GM12891 (cell line): ENCODE measurements around the gene DPM3.

ENCODE experiments used
- PAX5 ChIP-seq: IDR thresholded peaks from 2 replicates; pipeline ENCODE4 v1.6.1; 2011; ENCODE audit warnings: low read length, moderate library complexity, mild to moderate bottlenecking; ENCODE audit not compliant: insufficient read depth, severe bottlenecking
- POLR2A ChIP-seq: IDR thresholded peaks from 2 replicates; pipeline ENCODE4 v1.6.1; 2011; ENCODE audit warnings: low read depth, low read length, control low read depth
- POLR2AphosphoS5 ChIP-seq: IDR thresholded peaks from 2 replicates; pipeline ENCODE4 v1.6.1; 2011; ENCODE audit warnings: low read depth, low read length, control low read depth
- POU2F2 ChIP-seq: IDR thresholded peaks from 2 replicates; pipeline ENCODE4 v1.6.1; 2011; ENCODE audit warnings: low read depth, mild to moderate bottlenecking, control low read depth, low read length, moderate library complexity
- SPI1 ChIP-seq: IDR thresholded peaks from 2 replicates; pipeline ENCODE4 v1.6.1; 2011; ENCODE audit warnings: low read depth, low read length, control low read depth
- TAF1 ChIP-seq: IDR thresholded peaks from 2 replicates; pipeline ENCODE4 v1.6.1; 2011; ENCODE audit warnings: low read depth, low read length, control low read depth

- no peak for TF ChIP-seq POLR2A
- no peak for TF ChIP-seq POLR2AphosphoS5
- TF ChIP-seq TAF1, result no peak
- TF ChIP-seq SPI1, result no peak
- no peak for TF ChIP-seq POU2F2
- no peak for TF ChIP-seq PAX5
Measured at GRCh38 chr1:155127967-155128754, 12.2 kb downstream of the DPM3 start.
